ENCODE measurements around the gene COL4A6.

Gene COL4A6

DNA sequence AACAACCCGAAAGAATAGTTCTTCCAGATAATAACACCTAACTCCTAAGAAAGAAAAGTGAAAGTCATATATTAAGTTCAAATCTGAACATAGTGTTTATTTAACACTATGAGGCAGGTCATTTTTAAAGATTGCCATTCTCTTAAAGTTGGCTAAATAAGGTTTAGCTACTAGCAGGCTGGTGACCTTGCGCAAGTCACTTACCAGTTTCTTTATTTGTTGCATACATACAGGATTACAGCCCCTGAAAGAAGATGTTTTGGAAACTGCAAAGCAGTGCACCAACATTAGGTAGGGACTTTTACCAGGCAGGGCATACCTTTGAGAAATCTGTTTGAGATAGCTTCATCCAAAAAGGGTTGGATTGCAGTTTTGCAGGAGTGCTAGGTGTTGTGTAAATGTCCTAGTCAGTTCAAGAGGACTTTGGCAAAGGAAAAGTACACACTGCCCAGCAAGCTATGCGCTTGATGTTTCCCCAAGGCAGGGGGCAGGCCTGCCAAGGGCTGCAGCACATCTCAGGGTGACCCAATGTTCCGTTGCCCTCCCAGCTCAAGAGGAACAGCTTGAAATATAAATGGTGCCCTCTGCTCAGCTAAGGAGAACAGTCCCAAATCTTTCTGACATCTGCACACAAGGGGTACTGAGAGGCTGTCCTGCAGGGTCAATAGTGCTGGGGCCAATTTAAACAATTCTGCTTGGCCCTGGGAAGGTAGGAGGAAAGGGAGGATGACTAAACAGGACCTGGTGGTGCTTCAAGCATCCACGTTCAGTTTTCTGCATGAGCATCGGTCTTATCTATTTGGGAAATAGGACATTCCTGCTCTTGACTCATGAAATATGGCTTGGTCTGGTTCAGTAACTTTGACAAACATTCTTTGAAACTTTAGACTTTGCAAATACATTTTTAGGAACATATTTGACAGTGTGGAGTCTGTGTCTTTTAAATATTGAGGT, 130.8 kb downstream of the COL4A6 start:
- ATAC-seq, result no peak
- TF ChIP-seq ISL1 (CRISPR knock-in tag; IDR thresholded peaks at IDR 0.05), result no peak
- no peak for TF ChIP-seq BACH2 (CRISPR knock-in tag; IDR thresholded peaks at IDR 0.05; ENCODE audit: borderline replicate concordance)
- TF ChIP-seq, protein P1, sequence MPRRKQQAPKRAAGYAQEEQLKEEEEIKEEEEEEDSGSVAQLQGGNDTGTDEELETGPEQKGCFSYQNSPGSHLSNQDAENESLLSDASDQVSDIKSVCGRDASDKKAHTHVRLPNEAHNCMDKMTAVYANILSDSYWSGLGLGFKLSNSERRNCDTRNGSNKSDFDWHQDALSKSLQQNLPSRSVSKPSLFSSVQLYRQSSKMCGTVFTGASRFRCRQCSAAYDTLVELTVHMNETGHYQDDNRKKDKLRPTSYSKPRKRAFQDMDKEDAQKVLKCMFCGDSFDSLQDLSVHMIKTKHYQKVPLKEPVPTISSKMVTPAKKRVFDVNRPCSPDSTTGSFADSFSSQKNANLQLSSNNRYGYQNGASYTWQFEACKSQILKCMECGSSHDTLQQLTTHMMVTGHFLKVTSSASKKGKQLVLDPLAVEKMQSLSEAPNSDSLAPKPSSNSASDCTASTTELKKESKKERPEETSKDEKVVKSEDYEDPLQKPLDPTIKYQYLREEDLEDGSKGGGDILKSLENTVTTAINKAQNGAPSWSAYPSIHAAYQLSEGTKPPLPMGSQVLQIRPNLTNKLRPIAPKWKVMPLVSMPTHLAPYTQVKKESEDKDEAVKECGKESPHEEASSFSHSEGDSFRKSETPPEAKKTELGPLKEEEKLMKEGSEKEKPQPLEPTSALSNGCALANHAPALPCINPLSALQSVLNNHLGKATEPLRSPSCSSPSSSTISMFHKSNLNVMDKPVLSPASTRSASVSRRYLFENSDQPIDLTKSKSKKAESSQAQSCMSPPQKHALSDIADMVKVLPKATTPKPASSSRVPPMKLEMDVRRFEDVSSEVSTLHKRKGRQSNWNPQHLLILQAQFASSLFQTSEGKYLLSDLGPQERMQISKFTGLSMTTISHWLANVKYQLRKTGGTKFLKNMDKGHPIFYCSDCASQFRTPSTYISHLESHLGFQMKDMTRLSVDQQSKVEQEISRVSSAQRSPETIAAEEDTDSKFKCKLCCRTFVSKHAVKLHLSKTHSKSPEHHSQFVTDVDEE (CRISPR knock-in tag; IDR thresholded peaks at IDR 0.05), result no peak
- no peak for TF ChIP-seq ARNTL (CRISPR knock-in tag; IDR thresholded peaks at IDR 0.05; ENCODE audit: borderline replicate concordance, low read depth)
- TF ChIP-seq ZNF70 (CRISPR knock-in tag; IDR thresholded peaks at IDR 0.05), result no peak
- TF ChIP-seq SNAI2 (CRISPR knock-in tag; IDR thresholded peaks at IDR 0.05), result no peak
- TF ChIP-seq TOX (CRISPR knock-in tag; IDR thresholded peaks at IDR 0.05; ENCODE audit: borderline replicate concordance), result no peak

DNA sequence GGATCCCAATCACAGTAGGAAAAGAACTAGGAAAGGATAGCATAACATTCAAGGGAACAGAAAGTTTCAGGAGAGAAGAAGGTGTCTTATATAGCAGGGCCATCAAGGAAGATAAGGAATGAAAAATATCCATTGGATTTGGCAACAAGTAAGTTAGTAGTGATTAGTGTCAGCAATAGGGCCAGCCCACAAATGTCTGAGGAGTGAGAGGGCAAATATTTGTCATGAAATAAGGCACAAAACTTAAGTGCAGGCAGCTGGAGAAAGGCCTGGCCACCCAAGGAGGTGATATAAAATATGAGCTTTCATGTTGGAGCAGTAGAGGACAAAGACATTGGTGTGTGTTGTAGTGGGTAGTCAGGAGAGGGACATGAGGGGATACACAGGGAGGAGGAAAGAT, 132.1 kb downstream of the COL4A6 start:
- TF ChIP-seq ZC3H10 (CRISPR knock-in tag; IDR thresholded peaks at IDR 0.05), result no peak
- TF ChIP-seq SNAI2 (CRISPR knock-in tag; IDR thresholded peaks at IDR 0.05), result no peak
- no peak for TF ChIP-seq RARB (CRISPR knock-in tag; IDR thresholded peaks at IDR 0.05)
- no peak for TF ChIP-seq TOX (CRISPR knock-in tag; IDR thresholded peaks at IDR 0.05; ENCODE audit: borderline replicate concordance)
- TF ChIP-seq, protein P2, sequence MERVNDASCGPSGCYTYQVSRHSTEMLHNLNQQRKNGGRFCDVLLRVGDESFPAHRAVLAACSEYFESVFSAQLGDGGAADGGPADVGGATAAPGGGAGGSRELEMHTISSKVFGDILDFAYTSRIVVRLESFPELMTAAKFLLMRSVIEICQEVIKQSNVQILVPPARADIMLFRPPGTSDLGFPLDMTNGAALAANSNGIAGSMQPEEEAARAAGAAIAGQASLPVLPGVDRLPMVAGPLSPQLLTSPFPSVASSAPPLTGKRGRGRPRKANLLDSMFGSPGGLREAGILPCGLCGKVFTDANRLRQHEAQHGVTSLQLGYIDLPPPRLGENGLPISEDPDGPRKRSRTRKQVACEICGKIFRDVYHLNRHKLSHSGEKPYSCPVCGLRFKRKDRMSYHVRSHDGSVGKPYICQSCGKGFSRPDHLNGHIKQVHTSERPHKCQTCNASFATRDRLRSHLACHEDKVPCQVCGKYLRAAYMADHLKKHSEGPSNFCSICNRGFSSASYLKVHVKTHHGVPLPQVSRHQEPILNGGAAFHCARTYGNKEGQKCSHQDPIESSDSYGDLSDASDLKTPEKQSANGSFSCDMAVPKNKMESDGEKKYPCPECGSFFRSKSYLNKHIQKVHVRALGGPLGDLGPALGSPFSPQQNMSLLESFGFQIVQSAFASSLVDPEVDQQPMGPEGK (CRISPR knock-in tag; IDR thresholded peaks at IDR 0.05; ENCODE audit: borderline replicate concordance), result no peak
- TF ChIP-seq ZFP3 (CRISPR knock-in tag; IDR thresholded peaks at IDR 0.05), result no peak
- no peak for TF ChIP-seq ESRRG (CRISPR knock-in tag; IDR thresholded peaks at IDR 0.05)
- TF ChIP-seq ZNF8 (CRISPR knock-in tag; IDR thresholded peaks at IDR 0.05), result no peak
- TF ChIP-seq, protein P3, sequence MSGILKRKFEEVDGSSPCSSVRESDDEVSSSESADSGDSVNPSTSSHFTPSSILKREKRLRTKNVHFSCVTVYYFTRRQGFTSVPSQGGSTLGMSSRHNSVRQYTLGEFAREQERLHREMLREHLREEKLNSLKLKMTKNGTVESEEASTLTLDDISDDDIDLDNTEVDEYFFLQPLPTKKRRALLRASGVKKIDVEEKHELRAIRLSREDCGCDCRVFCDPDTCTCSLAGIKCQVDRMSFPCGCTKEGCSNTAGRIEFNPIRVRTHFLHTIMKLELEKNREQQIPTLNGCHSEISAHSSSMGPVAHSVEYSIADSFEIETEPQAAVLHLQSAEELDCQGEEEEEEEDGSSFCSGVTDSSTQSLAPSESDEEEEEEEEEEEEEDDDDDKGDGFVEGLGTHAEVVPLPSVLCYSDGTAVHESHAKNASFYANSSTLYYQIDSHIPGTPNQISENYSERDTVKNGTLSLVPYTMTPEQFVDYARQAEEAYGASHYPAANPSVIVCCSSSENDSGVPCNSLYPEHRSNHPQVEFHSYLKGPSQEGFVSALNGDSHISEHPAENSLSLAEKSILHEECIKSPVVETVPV (CRISPR knock-in tag; IDR thresholded peaks at IDR 0.05), result no peak
- no peak for TF ChIP-seq ZFP30 (CRISPR knock-in tag; IDR thresholded peaks at IDR 0.05)
- TF ChIP-seq, protein P1 (CRISPR knock-in tag; IDR thresholded peaks at IDR 0.05), result no peak

DNA sequence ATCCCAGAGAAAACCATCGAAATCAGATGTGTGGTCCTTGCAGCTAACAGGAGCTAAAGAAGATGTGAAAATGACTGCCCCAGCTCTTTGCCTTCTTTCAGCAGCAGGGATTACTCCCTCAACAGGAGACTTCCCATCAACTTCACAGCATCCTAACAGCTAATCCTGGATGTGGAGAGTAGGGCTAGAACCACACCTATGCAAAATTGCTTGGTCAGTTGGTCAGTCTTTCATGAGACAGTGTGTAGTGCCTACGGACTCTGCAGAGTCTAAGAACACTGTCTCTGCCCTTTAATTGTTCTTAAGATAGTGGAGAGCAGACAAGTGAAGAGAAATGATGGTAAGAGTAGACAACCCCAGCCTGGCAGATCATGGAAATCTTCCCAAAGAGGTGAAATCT, 133.5 kb downstream of the COL4A6 start:
- TF ChIP-seq ZFP3 (CRISPR knock-in tag; IDR thresholded peaks at IDR 0.05), result no peak
- TF ChIP-seq SNAI2 (CRISPR knock-in tag; IDR thresholded peaks at IDR 0.05), result no peak
- TF ChIP-seq, protein P4, sequence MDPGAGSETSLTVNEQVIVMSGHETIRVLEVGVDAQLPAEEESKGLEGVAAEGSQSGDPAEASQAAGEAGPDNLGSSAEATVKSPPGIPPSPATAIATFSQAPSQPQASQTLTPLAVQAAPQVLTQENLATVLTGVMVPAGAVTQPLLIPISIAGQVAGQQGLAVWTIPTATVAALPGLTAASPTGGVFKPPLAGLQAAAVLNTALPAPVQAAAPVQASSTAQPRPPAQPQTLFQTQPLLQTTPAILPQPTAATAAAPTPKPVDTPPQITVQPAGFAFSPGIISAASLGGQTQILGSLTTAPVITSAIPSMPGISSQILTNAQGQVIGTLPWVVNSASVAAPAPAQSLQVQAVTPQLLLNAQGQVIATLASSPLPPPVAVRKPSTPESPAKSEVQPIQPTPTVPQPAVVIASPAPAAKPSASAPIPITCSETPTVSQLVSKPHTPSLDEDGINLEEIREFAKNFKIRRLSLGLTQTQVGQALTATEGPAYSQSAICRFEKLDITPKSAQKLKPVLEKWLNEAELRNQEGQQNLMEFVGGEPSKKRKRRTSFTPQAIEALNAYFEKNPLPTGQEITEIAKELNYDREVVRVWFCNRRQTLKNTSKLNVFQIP (CRISPR knock-in tag; IDR thresholded peaks at IDR 0.05; ENCODE audit: borderline replicate concordance, low read depth), result no peak
- TF ChIP-seq GLIS3 (CRISPR knock-in tag; IDR thresholded peaks at IDR 0.05), result no peak
- TF ChIP-seq, protein P1 (CRISPR knock-in tag; IDR thresholded peaks at IDR 0.05), result no peak
- no peak for ATAC-seq

More for the DNA sequence above, 132.1 kb downstream of the COL4A6 start:
- ATAC-seq, result no peak
